Testis (tissue), 2 donors: Measurements from ENCODE around the gene LTBP1.

ENCODE experiments used
- CTCF ChIP-seq, 3 experiments: fragments of 450-650 bp in 2 of 3; fragments of 200-600 bp in 1 of 3; sonication (generic) in 1 of 3; IDR thresholded peaks; one replicate each; pipeline ENCODE4 v1.5.1; 2016 to 2019; ENCODE audit warnings: antibody characterized with exemption in 3 of 3, mild to moderate bottlenecking in 2 of 3, moderate library complexity in 1 of 3
- POLR2A ChIP-seq: fragments of 450-650 bp; IDR thresholded peaks from one replicate; pipeline ENCODE4 v1.6.1; 2017; ENCODE audit warnings: antibody characterized with exemption, mild to moderate bottlenecking, moderate library complexity

- TF ChIP-seq POLR2A (no peak), CTCF (IDR thresholded peaks at IDR 0.05) (no peak)
These were observed 51.0 kb downstream of the LTBP1 start for GRCh38 chr2:32997705-32998104.
